ENCODE data around the gene NEMF.
"Not testable (repeated sequence)": the region's sequence is repeated elsewhere in the genome, so short reads cannot be mapped to it uniquely, and the experiment has no call there.

The NEMF gene

DNA sequence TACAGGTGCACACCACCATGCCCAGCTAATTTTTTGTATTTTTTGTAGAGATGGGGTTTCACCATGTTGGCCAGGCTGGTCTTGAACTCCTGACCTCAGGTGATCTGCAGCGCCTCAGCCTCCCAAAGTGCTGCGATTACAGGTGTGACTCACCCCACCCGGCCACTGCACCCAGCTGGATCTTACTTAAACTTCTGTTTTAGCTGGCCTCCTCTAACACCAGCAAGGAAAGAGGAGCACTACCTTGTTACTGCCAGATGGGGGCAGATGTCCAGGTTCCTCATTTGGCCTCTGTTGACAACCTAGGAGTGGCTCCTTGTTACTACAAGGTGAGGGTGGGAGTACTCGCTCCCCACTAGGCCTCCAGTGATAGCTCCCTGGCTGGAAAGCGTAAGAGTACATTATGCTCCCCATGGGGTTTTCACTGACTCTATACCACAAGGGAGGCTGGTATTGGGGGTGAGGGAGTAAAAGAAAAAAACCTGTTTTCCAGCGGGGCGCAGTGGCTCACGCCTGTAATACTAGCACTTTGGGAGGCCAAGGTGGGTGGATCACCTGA, 27.1 kb upstream of the NEMF start:
- no peak for DNase-seq (ENCODE audit: low spot score)

DNA sequence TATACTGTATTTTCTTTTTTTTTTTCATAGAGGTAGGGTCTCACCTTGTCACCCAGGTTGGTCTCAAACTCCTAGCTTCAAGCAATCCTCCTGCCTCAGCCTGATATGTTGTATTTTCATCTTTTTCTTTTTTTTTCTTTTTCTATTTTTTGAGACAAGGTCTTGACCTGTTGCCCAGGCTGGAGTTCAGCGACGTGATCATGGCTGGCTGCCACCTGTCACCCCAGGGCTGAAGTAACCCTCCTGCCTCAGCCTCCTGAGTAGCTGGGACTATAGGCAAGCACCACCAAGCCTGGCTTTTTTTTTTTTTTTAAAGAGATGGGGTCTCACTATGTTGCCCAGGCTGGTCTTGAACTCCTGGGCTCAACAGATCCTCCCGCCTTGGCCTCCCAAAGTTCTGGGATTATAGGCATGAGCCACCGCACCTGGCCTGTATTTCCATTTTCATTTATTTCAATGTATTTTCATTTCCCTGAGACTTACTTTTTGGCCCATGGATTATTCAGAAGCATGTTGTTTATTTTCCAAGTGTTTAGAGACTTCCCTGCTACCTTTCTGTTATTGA, 24.1 kb upstream of the NEMF start:
- no peak for DNase-seq (ENCODE audit: low spot score)

DNA sequence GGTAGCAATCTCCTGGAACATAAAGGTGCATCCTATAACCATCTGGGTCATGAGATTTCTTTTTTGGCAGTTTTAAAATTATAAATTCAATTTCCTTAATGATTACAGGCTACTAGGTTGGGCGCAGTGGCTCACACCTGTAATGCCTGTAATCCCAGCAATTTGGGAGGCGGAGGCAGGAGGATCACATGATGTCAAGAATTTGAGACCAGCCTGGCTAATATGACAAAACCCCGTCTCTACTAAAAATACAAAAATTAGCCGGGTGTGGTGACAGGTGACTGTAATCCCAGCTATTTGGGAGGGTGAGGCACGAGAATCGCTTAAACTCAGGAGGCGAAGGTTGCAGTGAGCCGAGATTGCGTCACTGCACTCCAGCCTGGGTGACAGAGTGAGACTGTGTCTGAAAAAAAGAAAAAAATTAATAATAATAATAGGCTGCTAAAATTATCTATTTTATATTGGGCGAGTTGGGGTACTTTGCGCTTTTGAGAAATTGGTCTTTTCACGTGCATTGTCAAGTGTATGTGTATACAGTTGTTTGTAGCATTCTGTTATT, 23.1 kb upstream of the NEMF start:
- DNase-seq (ENCODE audit: low spot score): no peak

DNA sequence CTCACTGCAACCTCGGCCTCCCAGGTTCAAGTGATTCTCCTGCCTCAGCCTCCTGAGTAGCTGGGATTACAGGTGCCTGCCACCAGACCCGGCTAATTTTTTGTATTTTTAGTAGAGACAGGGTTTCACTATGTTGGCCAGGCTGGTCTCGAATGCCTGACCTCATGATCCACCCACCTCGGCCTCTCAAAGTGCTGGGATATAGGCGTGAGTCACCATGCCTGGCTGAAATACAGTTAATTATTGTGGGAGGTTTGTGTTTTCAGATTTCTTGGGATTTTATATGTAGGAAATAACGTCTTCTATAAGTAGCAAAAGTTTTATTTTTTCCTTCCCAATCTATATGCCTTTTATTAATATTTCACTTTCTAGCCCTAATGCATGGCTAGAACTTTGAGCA, 21.0 kb upstream of the NEMF start:
- DNase-seq (ENCODE audit: low spot score): not testable (repeated sequence)

DNA sequence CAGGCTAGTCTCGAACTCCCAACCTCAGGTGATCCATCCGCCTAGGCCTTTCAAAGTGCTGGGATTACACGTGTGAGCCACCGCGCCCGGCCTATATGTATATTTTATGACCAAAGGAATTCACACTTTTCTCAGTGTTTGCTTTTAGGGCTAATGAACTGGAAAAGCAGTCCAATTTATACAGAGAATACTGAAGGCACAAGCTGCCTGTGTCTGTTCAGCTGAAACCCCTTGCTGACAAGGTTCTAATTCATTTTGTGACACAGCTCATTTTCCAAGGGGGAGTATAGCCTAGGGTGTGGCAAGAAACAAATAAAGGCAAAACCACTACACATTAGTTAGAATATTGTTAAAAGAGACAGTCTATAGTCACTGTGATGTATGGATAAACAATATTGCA, 18.3 kb upstream of the NEMF start:
- DNase-seq (ENCODE audit: low spot score): no peak

DNA sequence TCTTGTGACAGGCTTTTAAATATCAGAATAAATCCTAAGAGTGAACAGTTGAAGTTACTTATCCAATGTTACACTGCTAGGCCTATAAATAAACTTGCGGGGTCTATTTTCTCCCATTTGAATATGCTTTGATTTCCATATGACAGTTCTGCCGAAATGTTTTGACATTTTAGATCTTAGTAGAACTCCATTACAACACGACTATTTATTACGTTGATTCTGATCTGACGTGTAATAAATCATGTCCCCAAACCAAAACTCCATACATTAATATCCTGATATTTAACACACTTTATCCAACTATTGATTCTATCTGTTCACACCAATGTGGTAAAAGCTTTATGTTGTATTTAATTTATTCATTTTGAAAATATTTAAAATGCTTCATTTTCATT, 16.1 kb upstream of the NEMF start:
- DNase-seq (ENCODE audit: low spot score): no peak

DNA sequence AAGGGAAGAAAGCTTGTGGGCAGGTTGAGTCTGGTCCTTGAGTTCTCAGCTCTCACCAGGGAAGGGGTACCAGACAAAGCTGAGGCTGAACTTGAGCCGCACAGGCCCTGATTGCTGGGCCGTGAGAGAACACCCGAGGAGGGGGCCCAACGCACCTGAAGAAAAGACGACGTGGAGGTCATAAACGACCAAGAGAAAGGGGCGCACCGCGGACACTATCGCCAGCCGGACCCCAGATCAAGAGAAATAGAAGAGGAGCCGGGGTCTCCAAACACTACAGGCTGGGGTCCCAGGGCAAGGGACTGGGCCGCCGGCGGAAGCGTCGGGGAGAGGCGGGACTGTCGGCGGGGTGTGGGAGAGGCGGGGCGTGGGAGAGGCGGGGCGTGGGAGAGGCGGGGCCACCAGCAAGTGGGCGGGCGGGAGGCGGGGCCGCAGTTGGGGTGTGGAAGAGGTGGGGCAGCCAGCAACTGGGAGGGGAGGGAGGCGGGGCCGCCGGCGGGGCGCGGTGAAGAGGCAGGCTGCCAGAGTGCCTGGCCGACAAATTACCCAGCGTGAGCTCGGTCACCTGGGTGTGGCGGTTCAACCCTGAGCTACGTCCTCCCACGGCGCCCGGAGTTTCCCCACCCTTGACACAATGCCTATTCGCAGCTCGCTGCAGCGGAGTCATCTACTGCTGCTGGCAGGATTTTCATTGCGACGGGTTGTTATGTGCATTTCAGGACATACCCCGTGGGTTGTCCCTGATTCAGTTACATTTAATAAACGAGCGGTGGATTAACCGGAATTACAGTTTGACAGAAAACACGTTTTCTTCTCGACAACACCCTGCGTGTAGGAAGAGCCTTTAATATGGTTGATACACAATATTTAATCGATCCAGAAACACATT, 15.5 kb upstream of the NEMF start:
- DNase-seq (ENCODE audit: low spot score): peak; percentile 91

DNA sequence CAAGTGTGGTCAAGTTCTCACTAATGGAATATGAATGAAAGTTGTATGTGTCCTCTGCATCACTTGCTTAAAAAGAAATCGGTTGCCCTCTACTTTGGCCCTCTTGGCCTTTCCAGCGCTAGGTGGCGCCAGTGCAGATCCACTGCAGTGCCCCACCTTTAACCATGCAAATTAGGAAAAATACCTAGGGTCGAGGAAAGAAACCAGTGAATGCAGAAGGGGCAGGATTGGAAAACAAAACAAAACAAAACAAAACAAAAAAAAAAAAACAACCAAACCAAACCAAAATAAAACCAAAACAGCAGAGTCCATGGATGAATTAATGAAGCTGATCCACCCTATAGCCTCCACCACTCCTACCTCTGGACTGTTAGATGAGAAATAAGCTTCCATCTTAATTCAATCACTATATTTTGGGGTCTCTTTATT, 12.9 kb upstream of the NEMF start:
- DNase-seq (ENCODE audit: low spot score): no peak

DNA sequence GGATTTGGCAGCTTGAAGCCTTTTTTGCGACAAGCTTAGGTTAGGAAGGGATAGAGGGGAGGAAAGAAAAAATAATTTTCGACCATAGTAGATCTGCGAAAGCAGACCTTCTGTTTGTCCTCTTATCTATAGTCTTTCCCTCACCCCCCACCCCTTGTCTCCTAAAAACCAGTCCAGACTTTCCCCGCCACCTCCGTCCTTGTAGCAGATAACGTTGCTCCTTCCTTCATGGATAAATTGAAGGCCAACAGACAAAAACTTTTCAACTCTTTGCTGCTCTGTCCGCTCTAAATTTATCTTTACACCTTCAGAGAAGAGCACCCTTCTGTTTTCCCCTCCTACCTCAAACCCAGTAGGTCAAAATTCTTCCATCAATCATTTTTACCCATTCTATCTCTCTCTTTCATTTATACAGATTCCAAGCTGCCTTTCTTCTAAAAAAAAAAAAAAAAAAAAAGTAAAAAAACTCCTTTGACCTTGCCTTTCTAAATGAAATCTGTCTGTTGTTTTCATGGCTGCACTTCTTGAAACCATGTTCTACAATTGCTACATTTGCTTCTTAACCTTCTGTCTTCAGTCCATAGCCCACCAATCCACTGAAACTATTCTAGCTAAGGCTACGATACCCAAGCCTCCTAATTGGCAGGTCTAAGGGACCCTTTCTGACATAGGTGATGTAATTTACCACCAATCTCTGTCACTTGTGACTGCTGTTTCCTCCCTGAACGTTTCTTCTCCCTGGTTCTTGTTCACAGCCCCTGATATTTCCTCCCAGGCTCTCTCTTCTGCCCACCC, 11.1 kb upstream of the NEMF start:
- DNase-seq (ENCODE audit: low spot score): no peak

DNA sequence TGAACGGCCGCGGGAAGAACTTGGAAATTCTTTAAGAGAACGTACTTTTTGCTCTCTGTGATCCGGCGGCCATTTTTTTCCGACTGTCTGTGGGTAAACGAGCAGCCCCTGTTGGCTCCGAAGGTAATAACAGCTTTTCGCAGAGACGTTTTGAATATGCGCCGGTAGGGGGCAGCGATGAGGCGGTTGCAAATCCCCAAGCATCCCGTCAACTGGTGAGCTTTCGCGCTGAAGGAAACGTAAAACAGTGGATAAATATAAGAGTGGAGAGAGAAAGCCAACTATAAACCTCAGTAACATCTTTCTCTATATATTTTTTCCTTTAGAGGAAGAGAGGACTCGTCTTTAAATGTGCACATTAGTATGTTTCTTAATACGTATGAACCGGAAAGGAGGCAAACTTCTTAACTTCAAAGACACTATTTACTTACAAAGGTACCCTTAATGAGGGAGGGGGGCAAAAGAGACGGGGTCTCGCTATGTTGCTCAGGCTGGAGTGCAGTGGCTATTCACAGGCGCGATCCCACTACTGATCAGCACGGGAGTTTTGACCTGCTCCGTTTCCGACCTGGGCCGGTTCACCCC, 9.6 kb upstream of the NEMF start:
- DNase-seq (ENCODE audit: low spot score): peak; percentile 56

DNA sequence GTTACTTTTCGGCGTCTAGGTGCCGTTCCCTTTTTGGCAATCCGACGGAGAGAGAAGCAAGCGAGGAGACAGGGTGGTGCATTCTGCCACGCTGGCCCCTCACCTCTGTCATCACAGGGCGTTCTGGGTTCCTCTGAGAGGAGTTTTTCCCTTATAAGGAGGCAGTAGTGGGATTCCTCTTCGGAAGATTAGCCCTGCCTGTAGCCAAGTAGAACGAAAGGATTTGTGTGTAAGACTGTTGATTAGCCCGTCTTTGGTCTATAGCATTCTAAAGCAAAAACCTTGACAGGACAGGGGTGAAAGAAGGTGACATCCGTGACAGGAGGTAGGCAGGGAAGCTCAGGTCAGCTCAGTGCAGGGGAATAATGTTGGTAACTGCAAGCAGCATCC, 9.1 kb upstream of the NEMF start:
- DNase-seq (ENCODE audit: low spot score): peak; percentile 39

DNA sequence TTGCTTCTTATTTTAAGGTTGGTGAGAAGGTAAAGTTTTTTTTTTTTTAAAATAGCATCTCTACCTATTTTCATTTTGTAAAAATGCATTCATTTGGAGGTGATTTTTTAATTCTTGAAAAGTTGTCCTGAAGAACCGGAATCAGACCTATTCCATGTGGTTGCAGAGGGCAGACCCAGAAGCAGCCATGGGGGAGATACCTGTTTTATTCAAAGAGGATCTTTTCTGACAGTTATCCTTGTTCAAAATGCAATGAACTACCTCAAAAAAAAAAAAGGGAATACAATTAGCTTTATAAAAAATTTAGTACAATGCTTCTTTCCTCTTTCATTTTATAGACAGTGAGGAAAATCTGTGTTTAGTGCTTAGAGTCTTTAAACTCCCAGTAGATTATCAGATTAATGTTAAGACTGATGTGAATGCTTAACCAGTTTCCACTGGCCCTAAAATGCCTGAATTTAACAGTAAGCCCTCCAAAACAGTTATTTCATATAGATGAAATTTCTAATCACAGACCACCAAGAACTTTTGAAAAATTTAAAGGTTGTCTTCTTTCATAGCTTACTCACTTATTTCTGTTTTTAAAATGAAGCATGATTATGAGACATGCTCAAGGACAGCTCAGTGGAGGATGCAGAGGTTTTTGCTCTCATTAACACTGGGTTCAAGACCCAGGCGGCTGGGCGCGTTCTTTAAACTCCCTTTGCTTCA, 8.6 kb upstream of the NEMF start:
- DNase-seq (ENCODE audit: low spot score): no peak

DNA sequence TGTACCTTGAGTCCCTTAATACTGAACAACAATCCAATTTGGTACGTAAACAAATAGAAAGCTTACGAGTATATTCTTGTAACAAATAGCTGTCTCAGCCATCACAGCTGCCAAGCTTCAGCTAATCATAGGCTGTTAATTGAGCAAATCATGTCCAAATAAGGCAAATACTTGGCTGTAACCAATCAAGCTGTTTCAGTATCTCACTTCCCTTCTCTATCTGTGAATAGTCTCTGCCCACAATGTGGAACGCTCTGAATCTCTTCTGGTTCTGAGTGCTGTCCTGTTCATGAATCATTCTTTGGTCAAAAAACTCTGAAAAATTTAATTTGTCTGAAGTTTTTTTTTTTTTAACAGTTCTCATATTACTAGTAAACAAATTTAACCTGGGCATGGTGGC, 5.8 kb upstream of the NEMF start:
- DNase-seq (ENCODE audit: low spot score): no peak

DNA sequence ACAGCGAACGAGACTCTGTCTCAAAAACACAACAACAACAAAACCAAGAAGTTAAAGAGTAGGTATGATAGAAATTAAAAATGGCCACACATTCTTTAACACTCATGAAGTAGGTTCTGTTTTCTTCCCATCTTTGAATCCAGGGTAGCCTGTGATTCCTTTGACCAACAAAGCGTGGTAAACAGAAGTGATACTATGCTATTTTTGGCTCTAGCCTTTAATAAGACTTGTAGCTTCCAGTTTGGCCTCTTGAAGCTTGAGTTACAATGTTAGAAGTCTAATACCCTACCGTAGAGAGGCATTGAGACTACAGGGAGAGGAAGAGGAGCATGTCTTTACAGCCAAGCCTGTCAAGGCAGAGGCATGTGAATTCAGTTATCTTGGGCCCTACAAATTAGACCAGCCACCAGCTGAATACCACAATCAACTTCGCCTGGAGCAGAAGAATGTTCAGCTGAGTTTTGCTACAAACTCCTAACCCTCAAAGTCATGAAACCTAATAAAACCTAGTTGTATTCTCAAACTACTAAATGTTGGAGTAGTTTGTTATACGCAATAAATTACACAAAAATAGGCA, 4.9 kb upstream of the NEMF start:
- DNase-seq (ENCODE audit: low spot score): no peak

DNA sequence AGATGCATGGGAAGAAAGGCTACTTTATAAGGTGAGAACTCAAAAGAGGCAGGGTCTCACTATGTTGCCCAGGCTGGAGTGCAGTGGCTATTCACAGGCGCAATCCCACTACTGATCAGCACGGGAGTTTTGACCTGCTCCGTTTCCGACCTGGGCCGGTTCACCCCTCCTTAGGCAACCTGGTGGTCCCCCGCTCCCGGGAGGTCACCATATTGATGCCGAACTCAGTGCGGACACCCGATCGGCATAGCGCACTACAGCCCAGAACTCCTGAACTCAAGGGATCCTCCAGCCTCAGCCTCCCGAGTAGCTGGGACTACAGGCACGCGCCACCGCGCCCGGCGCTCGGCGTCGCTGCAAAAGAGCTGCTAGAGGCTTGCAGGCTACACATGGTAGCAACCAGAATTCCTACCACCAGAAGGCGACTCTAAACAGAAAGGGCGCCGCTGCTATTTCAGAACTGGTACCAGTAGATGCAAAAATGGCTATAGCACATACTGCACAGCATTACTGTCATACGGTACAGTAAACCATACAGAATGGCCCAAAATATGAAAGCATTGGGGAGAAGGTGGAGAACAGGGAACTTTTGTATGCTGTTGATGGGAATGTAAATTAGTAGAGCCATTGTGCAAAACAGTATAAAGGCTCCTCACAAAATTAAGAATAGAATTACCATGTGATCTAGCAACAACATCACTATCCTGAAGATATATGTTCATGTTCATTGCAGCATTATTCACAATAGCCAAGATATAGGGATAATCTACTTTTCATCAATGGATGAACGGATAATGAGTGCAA, 1.2 kb upstream of the NEMF start:
- DNase-seq (ENCODE audit: low spot score): peak; percentile 87

DNA sequence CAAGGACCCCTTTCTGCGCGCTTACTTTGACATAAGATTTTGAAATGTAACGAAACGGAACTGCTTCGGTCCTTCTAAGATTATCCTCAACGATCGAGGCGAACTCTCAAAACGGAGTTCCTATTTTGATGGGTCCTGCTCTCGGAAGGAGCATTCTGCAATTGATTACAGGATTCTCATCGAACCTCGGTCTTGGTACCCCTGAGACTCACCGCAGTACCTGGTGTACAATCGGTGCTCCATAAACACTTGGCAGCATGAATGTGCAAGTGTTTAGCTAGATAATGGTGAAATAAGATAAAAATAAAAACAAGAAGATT, 530 bp upstream of the NEMF start:
- no peak for DNase-seq (ENCODE audit: low spot score)

DNA sequence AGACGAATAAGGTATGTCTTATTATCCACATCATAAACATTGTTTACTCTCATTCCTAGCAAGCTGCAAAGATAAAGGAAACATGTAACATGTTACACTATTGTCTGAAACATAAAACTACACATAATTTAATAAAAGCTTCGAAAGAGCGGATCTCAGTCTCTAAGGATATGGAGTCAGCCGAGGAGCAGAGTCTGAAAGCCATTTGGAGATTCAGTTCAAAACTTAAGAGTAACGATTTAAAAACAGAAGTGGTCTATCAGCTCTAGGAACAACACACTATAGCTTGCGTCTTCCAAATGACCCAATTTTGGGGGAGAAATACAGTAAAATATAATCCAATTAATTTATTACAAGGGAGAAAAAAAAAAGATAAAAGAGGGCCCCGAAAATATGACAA, 775 bp downstream of the NEMF start:
- no peak for DNase-seq (ENCODE audit: low spot score)

DNA sequence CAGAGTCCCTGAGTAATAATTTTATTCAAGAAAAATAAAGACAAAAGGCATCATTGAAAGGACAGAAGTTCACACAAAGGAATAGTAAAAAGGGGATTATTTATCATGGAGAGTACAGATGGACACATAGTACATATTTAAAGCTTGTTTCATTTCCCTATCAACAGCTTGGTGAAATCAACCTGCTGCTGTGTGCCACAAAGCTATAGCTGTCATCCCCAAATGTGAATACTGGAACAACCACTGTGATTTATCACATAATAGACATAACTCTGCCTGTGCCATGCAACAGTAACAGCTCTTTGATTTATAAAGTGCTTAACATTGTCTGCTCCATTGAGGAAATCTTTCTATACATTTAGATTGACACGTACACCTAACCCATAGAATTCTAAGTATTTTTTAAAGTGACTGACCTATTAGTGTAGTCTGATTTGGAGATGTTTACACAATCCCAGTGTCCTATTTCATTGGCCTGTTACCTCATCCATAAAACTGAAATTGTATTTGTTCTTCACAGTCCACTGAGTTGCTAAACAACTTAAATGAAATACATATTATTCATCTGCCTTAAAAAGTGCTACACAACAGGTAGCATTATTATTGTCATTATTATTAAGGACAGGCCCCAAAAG, 3.3 kb downstream of the NEMF start:
- no peak for DNase-seq (ENCODE audit: low spot score)

DNA sequence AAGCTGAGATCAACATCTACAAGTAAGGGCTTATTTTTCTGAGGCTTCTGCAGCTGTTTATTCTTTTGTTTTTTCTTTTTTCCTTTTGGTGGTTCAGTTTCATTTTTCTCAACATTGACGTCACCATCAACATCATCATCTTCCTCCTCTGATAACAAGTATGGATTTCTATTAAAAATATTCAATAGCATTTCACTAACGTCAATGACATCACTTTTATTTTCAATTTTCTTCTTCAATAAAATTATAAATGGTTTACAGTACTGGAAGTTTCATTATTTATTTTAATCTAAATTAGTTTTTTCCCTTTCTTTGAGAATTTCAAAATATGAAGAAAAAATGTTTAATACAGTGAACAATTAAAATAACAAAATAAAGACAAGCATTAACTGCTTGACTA, 23.9 kb downstream of the NEMF start:
- no peak for DNase-seq (ENCODE audit: low spot score)

DNA sequence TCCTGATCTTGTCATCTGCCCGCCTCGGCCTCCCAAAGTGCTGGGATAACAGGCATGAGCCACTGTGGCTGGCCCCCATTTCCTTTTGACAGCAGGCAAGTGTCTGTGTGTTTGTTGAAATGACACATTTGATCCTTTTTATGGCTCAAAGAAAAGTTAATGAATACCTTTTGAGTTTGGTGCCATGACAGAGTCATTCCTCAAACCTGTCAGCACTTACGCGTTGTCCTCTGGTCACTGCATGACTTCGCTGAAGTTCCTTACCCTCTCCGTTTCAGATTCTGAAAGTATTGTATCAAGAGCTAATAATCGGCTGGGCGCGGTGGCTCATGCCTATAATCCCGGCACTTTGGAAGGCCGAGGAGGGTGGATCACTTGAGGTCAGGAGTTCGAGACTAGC, 32.4 kb downstream of the NEMF start:
- no peak for DNase-seq (ENCODE audit: low spot score)

Data from COLO829 (cell line).